ENCODE results near the gene NAIF1.
A peak's percentile ranks its signal among the peaks of the same experiment; 100 is the strongest.
"Not testable (repeated sequence)": the region's sequence is repeated elsewhere in the genome, so short reads cannot be mapped to it uniquely, and the experiment has no call there.

The NAIF1 gene

GRCh38 chr9:128082151-128082550 lies 15.0 kb upstream of the NAIF1 start:
- DNase-seq: no peak

GRCh38 chr9:128081056-128081455 lies 13.9 kb upstream of the NAIF1 start:
- no peak for DNase-seq

GRCh38 chr9:128080206-128080605 lies 13.1 kb upstream of the NAIF1 start:
- no peak for DNase-seq

- no peak for DNase-seq
Measured at GRCh38 chr9:128078504-128079434, 11.6 kb upstream of the NAIF1 start.

- no peak for DNase-seq
Measured at GRCh38 chr9:128077847-128078503, 10.9 kb upstream of the NAIF1 start.

- no peak for DNase-seq
Measured at GRCh38 chr9:128073253-128073886, 6.2 kb upstream of the NAIF1 start.

- DNase-seq: peak; percentile 45
Measured at GRCh38 chr9:128072144-128073021, 5.3 kb upstream of the NAIF1 start.

GRCh38 chr9:128071475-128071874 lies 4.4 kb upstream of the NAIF1 start:
- DNase-seq: not testable (repeated sequence)

GRCh38 chr9:128070874-128071273 lies 3.8 kb upstream of the NAIF1 start:
- no peak for DNase-seq

- peak; percentile 30 for DNase-seq
Measured at GRCh38 chr9:128068386-128069205, 1.5 kb upstream of the NAIF1 start.

- DNase-seq: peak; percentile 100
Measured at GRCh38 chr9:128067645-128068385, 695 bp upstream of the NAIF1 start, which contains the start of gene SLC25A25. TSS of gene SLC25A25 (plus strand) at chr9:128068232. CDS start at chr9:128068320, 88 bp downstream.

- DNase-seq: no peak
Measured at GRCh38 chr9:128065907-128066712, 1.0 kb downstream of the NAIF1 start.

- no peak for DNase-seq
Measured at GRCh38 chr9:128062846-128063831, 4.0 kb downstream of the NAIF1 start.

GRCh38 chr9:128062279-128062678 lies 4.8 kb downstream of the NAIF1 start:
- no peak for DNase-seq

GRCh38 chr9:128061275-128061960 lies 5.7 kb downstream of the NAIF1 start:
- no peak for DNase-seq

GRCh38 chr9:128059365-128059983 lies 7.6 kb downstream of the NAIF1 start:
- DNase-seq: no peak

GRCh38 chr9:128057724-128058409 lies 9.3 kb downstream of the NAIF1 start:
- no peak for DNase-seq

All from activated CD4-positive, alpha-beta T cell treated with anti-CD3 and anti-CD28 coated beads, Interleukin-10, Interleukin-2, amounts not matched to agents 100 ng/mL and 50 ng/mL, durations not matched to agents 16 hours and 8 hours (primary cell).